Tibial nerve (tissue), 4 donors: ENCODE results near the gene THSD4. TPM values are rescaled to one million over a fixed set of nuclear protein-coding genes. Genes with fewer than 3 reads are reported as not detected.

Experiments used
- DNase-seq, 2 donors: peaks; one replicate each; pipeline ENCODE4 v3.0.0-alpha.2; 2019; ENCODE audit warnings: low spot score in 2 of 2
- H3K27ac ChIP-seq, 4 donors: fragments of 200-600 bp; sonication (generic) in 3 of 4; one replicate each; pipeline ENCODE4 v1.5.1; 2017 to 2019; ENCODE audit warnings: mild to moderate bottlenecking in 1 of 4
- H3K27me3 ChIP-seq, 2 donors: fragments of 200-600 bp; sonication (generic) in 1 of 2; one replicate each; pipeline versions ENCODE4 v1.5.1 to v1.6.0; 2017 to 2019
- H3K36me3 ChIP-seq, 3 donors: fragments of 200-600 bp; sonication (generic); one replicate each; pipeline ENCODE4 v1.5.1; 2018 to 2019
- H3K4me1 ChIP-seq, 4 donors: fragments of 200-600 bp; sonication (generic) in 3 of 4; one replicate each; pipeline ENCODE4 v1.5.1; 2017 to 2019
- H3K4me3 ChIP-seq, 4 donors: fragments of 200-600 bp; sonication (generic) in 3 of 4; one replicate each; pipeline ENCODE4 v1.5.1; 2017 to 2019; ENCODE audit warnings: mild to moderate bottlenecking in 1 of 4, moderate library complexity in 1 of 4
- H3K9me3 ChIP-seq, 4 donors: fragments of 200-600 bp; sonication (generic) in 3 of 4; one replicate each; pipeline ENCODE4 v1.5.1; 2017 to 2019
- EP300 ChIP-seq, 2 donors: sonication (generic); formaldehyde crosslinking; IDR thresholded peaks; one replicate each; pipeline ENCODE4 v1.6.1; 2017; ENCODE audit warnings: antibody characterized with exemption in 2 of 2, mild to moderate bottlenecking in 1 of 2
- POLR2A ChIP-seq, 2 donors: fragments of 450-650 bp; IDR thresholded peaks; one replicate each; pipeline ENCODE4 v1.6.1; 2017; ENCODE audit warnings: antibody characterized with exemption in 2 of 2, mild to moderate bottlenecking in 2 of 2, moderate library complexity in 2 of 2
- WGBS, 2 donors: methylation state at CpG; one replicate each; pipeline ENCODE4 v1.1.5; 2018; 5-methylcytosine and 5-hydroxymethylcytosine counted together
- total RNA-seq, 4 donors: library from RNA; depleted of rRNA; stranded (reverse); fragments of >200 nt; gene quantifications; one replicate each; pipeline ENCODE4 v1.1.0, GENCODE V29; 2016
- TF ChIP-seq, protein P1 (sequence below), 5 experiments: fragments of 200-600 bp in 3 of 5; fragments of 450-650 bp in 2 of 5; sonication (generic) in 3 of 5; IDR thresholded peaks; one replicate each; pipeline ENCODE4 v1.5.1; 2016 to 2019; ENCODE audit warnings: antibody characterized with exemption in 5 of 5, mild to moderate bottlenecking in 3 of 5, moderate library complexity in 2 of 5

Gene THSD4
- total RNA-seq, 4 donors from 2014 or later: 9.6 to 25.1 (median 21.2) TPM

- Histone ChIP-seq H3K4me1 (no peaks in the 10 kb centered on the region), H3K27ac (no peak overlapping the region), H3K27me3 (no peaks in the 10 kb centered on the region), H3K36me3 (no peaks in the 10 kb centered on the region), H3K9me3 (peaks cover 0 to 5% (median 0%) of the 10 kb centered on the region in 4 donors), H3K4me3 (no peak overlapping the region)
- WGBS, 2 donors: 92% methylated on average over 2 of the region's 2 CpGs
- no peak for DNase-seq
- TF ChIP-seq, protein P1, sequence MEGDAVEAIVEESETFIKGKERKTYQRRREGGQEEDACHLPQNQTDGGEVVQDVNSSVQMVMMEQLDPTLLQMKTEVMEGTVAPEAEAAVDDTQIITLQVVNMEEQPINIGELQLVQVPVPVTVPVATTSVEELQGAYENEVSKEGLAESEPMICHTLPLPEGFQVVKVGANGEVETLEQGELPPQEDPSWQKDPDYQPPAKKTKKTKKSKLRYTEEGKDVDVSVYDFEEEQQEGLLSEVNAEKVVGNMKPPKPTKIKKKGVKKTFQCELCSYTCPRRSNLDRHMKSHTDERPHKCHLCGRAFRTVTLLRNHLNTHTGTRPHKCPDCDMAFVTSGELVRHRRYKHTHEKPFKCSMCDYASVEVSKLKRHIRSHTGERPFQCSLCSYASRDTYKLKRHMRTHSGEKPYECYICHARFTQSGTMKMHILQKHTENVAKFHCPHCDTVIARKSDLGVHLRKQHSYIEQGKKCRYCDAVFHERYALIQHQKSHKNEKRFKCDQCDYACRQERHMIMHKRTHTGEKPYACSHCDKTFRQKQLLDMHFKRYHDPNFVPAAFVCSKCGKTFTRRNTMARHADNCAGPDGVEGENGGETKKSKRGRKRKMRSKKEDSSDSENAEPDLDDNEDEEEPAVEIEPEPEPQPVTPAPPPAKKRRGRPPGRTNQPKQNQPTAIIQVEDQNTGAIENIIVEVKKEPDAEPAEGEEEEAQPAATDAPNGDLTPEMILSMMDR (IDR thresholded peaks at IDR 0.05): no peak
- TF ChIP-seq EP300 (IDR thresholded peaks at IDR 0.05) (no peak), POLR2A (IDR thresholded peaks at IDR 0.05) (no peak)
Measured at GRCh38 chr15:71643918-71644317, 528.6 kb downstream of the THSD4 start.

DNA sequence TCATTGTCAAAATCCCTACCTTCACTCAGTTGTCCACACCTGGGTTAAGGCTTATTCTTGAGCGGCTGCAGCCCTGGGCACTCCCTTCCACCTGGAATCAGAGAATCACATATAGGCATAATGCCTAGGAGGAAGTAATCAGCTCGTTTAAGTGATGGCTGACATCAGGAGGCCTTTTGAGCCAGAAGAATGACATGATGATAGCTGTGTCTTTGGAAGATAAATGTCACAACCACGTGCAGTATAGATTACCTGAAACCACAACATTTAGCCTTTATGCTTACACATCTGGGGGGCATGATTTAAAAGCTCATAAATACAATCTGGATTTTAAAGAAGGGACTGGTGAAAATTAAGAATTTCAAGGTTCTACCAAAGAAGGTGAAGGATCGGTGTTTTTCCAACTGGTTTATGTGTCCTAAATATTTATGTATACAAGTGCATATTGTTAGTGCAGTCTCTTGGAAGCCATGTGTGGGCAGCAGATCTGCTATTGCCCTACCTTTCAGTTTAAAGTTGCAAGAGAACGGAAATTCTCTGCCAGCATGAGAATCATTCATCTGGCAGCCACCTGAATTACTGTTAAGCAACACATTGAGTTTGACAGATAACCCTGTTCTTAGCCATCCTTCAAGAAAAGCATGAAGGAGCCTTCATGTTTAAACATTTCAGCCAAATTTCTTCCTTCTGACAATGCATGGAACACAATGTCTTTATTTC lies 531.7 kb downstream of the THSD4 start:
- WGBS, 2 donors: 72 to 78% methylated on average over 5 of the region's 5 CpGs
- H3K36me3 ChIP-seq: no peaks in the 10 kb centered on the region
- H3K9me3 ChIP-seq: peaks cover 0 to 5% (median 0%) of the 10 kb centered on the region in 4 donors
- H3K4me3 ChIP-seq: no peak overlapping the region
- no peak overlapping the region for H3K27ac ChIP-seq
- no peaks in the 10 kb centered on the region for H3K27me3 ChIP-seq
- no peaks in the 10 kb centered on the region for H3K4me1 ChIP-seq
- no peak for TF ChIP-seq EP300 (IDR thresholded peaks at IDR 0.05)
- no peak for DNase-seq

DNA sequence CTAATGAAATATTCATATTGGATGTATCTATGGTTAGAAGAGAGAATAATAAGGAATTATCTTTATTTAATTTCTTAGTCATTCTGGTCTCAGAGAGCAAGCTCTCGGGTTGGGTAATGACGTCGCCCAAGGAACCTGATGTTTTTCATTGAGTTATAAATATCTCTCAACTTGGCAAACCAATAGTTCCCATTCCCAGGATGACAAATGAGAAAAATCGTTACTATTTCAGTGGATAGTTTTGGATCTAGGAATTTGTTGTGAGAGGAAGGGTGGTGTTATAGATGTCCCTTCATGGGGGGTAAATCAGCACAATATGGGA lies 532.2 kb downstream of the THSD4 start:
- H3K27me3 ChIP-seq: no peaks in the 10 kb centered on the region
- no peak overlapping the region for H3K4me3 ChIP-seq
- peak overlapping the region in 1 of 4 donors; percentile 8 for H3K27ac ChIP-seq
- DNase-seq: no peak
- H3K36me3 ChIP-seq: no peaks in the 10 kb centered on the region
- H3K9me3 ChIP-seq: peaks cover 0 to 5% (median 0%) of the 10 kb centered on the region in 4 donors
- TF ChIP-seq, protein P1 (IDR thresholded peaks at IDR 0.05): no peak
- TF ChIP-seq EP300 (IDR thresholded peaks at IDR 0.05): no peak
- no peaks in the 10 kb centered on the region for H3K4me1 ChIP-seq
- 69 to 71% methylated on average over 4 of the region's 4 CpGs for WGBS, 2 donors

DNA sequence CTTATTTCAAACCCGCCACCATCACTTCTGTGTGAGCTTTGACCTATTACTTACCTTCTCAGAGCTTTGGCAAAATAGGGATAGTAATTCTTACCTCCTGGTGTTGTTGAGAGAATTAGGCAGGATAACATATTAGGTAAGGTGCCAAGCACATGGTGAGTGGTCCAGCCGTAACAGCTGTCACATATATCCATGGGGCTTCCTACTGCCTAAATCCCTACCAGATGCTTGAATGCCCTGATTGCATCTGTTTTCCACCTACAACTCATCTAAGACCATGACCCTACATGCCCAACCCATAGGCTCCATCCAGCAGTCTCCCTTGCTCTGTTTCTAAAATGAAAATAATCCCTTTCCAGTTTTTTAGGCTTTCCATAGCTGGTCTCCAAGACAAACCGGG lies 532.8 kb downstream of the THSD4 start:
- Histone ChIP-seq H3K27me3 (no peaks in the 10 kb centered on the region), H3K4me1 (no peaks in the 10 kb centered on the region), H3K27ac (peak overlapping the region in 1 of 4 donors; percentile 8), H3K4me3 (no peak overlapping the region), H3K9me3 (peaks cover 0 to 5% (median 0%) of the 10 kb centered on the region in 4 donors), H3K36me3 (no peaks in the 10 kb centered on the region)
- 75 to 84% methylated on average over 3 of the region's 3 CpGs for WGBS, 2 donors
- TF ChIP-seq POLR2A (IDR thresholded peaks at IDR 0.05) (no peak), EP300 (IDR thresholded peaks at IDR 0.05) (no peak)
- TF ChIP-seq, protein P1 (IDR thresholded peaks at IDR 0.05): no peak
- DNase-seq: no peak

DNA sequence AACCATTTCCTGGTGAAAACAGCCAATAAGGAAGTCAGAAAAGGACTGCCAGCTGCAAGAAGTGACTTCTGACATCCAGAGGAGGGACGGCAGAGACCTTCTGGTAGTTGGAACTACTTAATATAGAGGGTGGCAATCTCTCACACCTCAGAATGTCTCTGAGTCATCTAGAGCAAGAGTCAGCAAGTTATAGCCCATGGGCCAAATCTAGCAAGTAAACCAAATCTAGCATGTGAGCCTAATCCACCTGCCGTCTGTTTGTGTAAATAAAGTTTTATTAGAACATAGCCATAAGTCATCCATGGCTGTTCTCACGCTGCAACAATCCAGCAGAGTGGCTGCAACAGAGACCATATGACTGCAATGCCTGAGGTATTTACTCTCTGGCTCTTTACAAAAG lies 534.6 kb downstream of the THSD4 start:
- no peak for DNase-seq

More for the DNA sequence above, 534.6 kb downstream of the THSD4 start:
- Histone ChIP-seq H3K36me3 (no peaks in the 10 kb centered on the region), H3K4me1 (no peaks in the 10 kb centered on the region), H3K4me3 (no peak overlapping the region), H3K9me3 (peaks cover 0 to 4% (median 0%) of the 10 kb centered on the region in 4 donors), H3K27ac (no peak overlapping the region), H3K27me3 (no peaks in the 10 kb centered on the region)
- TF ChIP-seq, protein P1 (IDR thresholded peaks at IDR 0.05): no peak
- TF ChIP-seq EP300 (IDR thresholded peaks at IDR 0.05) (no peak), POLR2A (IDR thresholded peaks at IDR 0.05) (no peak)
- WGBS, 2 donors: 80 to 81% methylated on average over 3 of the region's 3 CpGs
